GM12878 (cell line): Measurements from ENCODE around the gene RRAD.

Source experiments
- CTCF ChIP-seq, 3 experiments: IDR thresholded peaks in 2 of 3; conservative IDR thresholded peaks in 1 of 3; 2 replicates each; pipeline ENCODE4 v1.5.1; 2011; ENCODE audit warnings: low read depth in 3 of 3, low read length in 3 of 3, mild to moderate bottlenecking in 3 of 3, control low read depth in 2 of 3, moderate library complexity in 2 of 3, inconsistent platforms in 1 of 3, mixed read lengths in 1 of 3; ENCODE audit not compliant: control insufficient read depth in 2 of 3, insufficient read depth in 1 of 3; ENCODE audit errors: extremely low read depth in 1 of 3
- DPF2 ChIP-seq: fragments of 450-650 bp; IDR thresholded peaks from 2 replicates; pipeline ENCODE4 v1.6.1; 2017; ENCODE audit warnings: mild to moderate bottlenecking
- EZH2 ChIP-seq: IDR thresholded peaks from 2 replicates; pipeline ENCODE4 v1.6.1; 2012; ENCODE audit warnings: low read depth, mild to moderate bottlenecking, control low read depth, inconsistent platforms, low read length, borderline replicate concordance; ENCODE audit not compliant: control insufficient read depth
- HCFC1 ChIP-seq: fragments of 150-350 bp; IDR thresholded peaks from 2 replicates; pipeline ENCODE4 v1.6.1; 2014; ENCODE audit warnings: low read length
- NR2C1 ChIP-seq: fragments of 450-650 bp; IDR thresholded peaks from 2 replicates; pipeline ENCODE4 v1.6.1; 2017; ENCODE audit warnings: antibody characterized with exemption, mild to moderate bottlenecking, moderate library complexity
- RFX5 ChIP-seq: IDR thresholded peaks from 2 replicates; pipeline ENCODE4 v1.6.1; 2011; ENCODE audit warnings: low read depth, low read length, improper control_type of control experiment
- ZNF384 ChIP-seq: IDR thresholded peaks from 2 replicates; pipeline ENCODE4 v1.6.1; 2012; ENCODE audit warnings: low read depth, mild to moderate bottlenecking, low read length, improper control_type of control experiment, borderline replicate concordance

GRCh38 chr16:66921729-66922450 lies 3.4 kb downstream of the RRAD start:
- TF ChIP-seq DPF2 (no peak), NR2C1 (no peak), CTCF (IDR thresholded peaks at IDR 0.05 in 2 of 3, conservative IDR thresholded peaks at IDR 0.05 in 1 of 3; ENCODE audit: control insufficient read depth in 2 of 3, extremely low read depth in 1 of 3, insufficient read depth in 1 of 3, low read depth in 3 of 3, low read length in 3 of 3) (no peak), ZNF384 (no peak), RFX5 (no peak), HCFC1 (no peak), EZH2 (no peak)
